NB4 (cell line): Measurements from ENCODE around the gene KLK12.

Source experiments
- DNase-seq: peaks from one replicate; pipeline ENCODE4 v3.0.0; 2010; ENCODE audit warnings: low read depth
- H3K4me3 ChIP-seq: one replicate; pipeline ENCODE4 v1.5.1; 2011; ENCODE audit warnings: mild to moderate bottlenecking, low read depth, low read length, moderate library complexity
- CTCF ChIP-seq: IDR thresholded peaks from one replicate; pipeline ENCODE4 v1.5.1; 2012; ENCODE audit warnings: low read depth, low read length
- MAX ChIP-seq: IDR thresholded peaks from 2 replicates; pipeline ENCODE4 v1.6.1; 2011; ENCODE audit warnings: low read depth, low read length
- MYC ChIP-seq: IDR thresholded peaks from 2 replicates; pipeline ENCODE4 v1.6.1; 2011; ENCODE audit warnings: low read depth, low read length
- POLR2A ChIP-seq: IDR thresholded peaks from 2 replicates; pipeline ENCODE4 v1.6.1; 2011; ENCODE audit warnings: mild to moderate bottlenecking; ENCODE audit not compliant: insufficient read length; ENCODE audit errors: extremely low read depth

Gene KLK12

GRCh38 chr19:51034704-51035103 is at the start of gene KLK12:
TSS of gene KLK12 (minus strand) at chr19:51035002. CDS start at chr19:51034621, 381 bp downstream.
- TF ChIP-seq POLR2A (no peak), CTCF (no peak), MYC (no peak), MAX (no peak)

GRCh38 chr19:51084505-51084904 is 49.7 kb upstream of the KLK12 start:
- DNase-seq: no peak
- no peak overlapping the region for H3K4me3 ChIP-seq
- TF ChIP-seq POLR2A: no peak
- no peak for TF ChIP-seq CTCF
- no peak for TF ChIP-seq MYC
- TF ChIP-seq MAX: no peak

More at GRCh38 chr19:51034704-51035103, at the start of gene KLK12:
- no peak for DNase-seq
- no peak within 1 kb of the TSS for H3K4me3 ChIP-seq

- TF ChIP-seq MAX (no peak), POLR2A (no peak), MYC (no peak), CTCF (no peak)
- H3K4me3 ChIP-seq: no peak overlapping the region
- DNase-seq: no peak
Measured at GRCh38 chr19:51083783-51084182, 49.0 kb upstream of the KLK12 start.

GRCh38 chr19:51083181-51083580 is 48.4 kb upstream of the KLK12 start:
- TF ChIP-seq MYC: no peak
- no peak for TF ChIP-seq MAX
- TF ChIP-seq CTCF: no peak
- no peak for TF ChIP-seq POLR2A
- no peak for DNase-seq
- no peak overlapping the region for H3K4me3 ChIP-seq

GRCh38 chr19:51082611-51083010 is 47.8 kb upstream of the KLK12 start, which contains the start of gene KLK14:
TSS of gene KLK14 (minus strand) at chr19:51082887. CDS start at chr19:51082614, 273 bp downstream.
- no peak for DNase-seq
- no peak within 1 kb of the TSS for H3K4me3 ChIP-seq
- TF ChIP-seq POLR2A: no peak
- no peak for TF ChIP-seq CTCF
- no peak for TF ChIP-seq MYC
- no peak for TF ChIP-seq MAX

GRCh38 chr19:51081476-51081875 is 46.7 kb upstream of the KLK12 start:
- no peak overlapping the region for H3K4me3 ChIP-seq
- TF ChIP-seq POLR2A (no peak), MYC (no peak), CTCF (no peak), MAX (no peak)
- DNase-seq: no peak
